Loucy (cell line): Measurements from ENCODE around the gene TMC5.

Source experiments
- H2AFZ ChIP-seq: fragments of 200-600 bp; sonication (generic); 2 replicates; pipeline ENCODE4 v1.6.0; 2016; ENCODE audit warnings: antibody characterized with exemption, mild to moderate bottlenecking, low read length, moderate library complexity
- H3F3A ChIP-seq: fragments of 200-600 bp; 2 replicates; pipeline ENCODE4 v1.6.0; 2016; ENCODE audit warnings: antibody characterized with exemption, low read depth, mild to moderate bottlenecking
- H3K27me3 ChIP-seq: fragments of 200-600 bp; sonication (generic); 2 replicates; pipeline ENCODE4 v1.6.1; 2014; ENCODE audit warnings: low read length, mild to moderate bottlenecking; ENCODE audit not compliant: insufficient read depth, poor library complexity, severe bottlenecking
- H3K36me3 ChIP-seq: fragments of 200-600 bp; sonication (generic); 2 replicates; pipeline ENCODE4 v1.6.1; 2016; ENCODE audit warnings: low read length; ENCODE audit not compliant: insufficient read depth
- H3K4me1 ChIP-seq: fragments of 200-600 bp; sonication (generic); 2 replicates; pipeline ENCODE4 v1.5.1; 2014; ENCODE audit warnings: low read length, mild to moderate bottlenecking; ENCODE audit not compliant: insufficient read depth, poor library complexity, severe bottlenecking
- H3K4me2 ChIP-seq: fragments of 200-600 bp; sonication (generic); 2 replicates; pipeline ENCODE4 v1.6.0; 2014; ENCODE audit warnings: antibody characterized with exemption, low read length, low read depth, mild to moderate bottlenecking; ENCODE audit not compliant: poor library complexity, severe bottlenecking
- H3K4me3 ChIP-seq: fragments of 200-600 bp; sonication (generic); 2 replicates; pipeline ENCODE4 v1.5.1; 2014; ENCODE audit warnings: low read length, mild to moderate bottlenecking, mixed read lengths; ENCODE audit not compliant: poor library complexity, severe bottlenecking
- H3K79me2 ChIP-seq: fragments of 200-600 bp; sonication (generic); 2 replicates; pipeline ENCODE4 v1.6.1; 2014; ENCODE audit warnings: low read length; ENCODE audit not compliant: insufficient read depth
- H3K9ac ChIP-seq: fragments of 200-600 bp; sonication (generic); 2 replicates; pipeline ENCODE4 v1.6.0; 2014; ENCODE audit warnings: mild to moderate bottlenecking, low read depth, low read length, moderate library complexity; ENCODE audit not compliant: poor library complexity, severe bottlenecking
- H3K9me2 ChIP-seq: fragments of 200-600 bp; sonication (generic); replicated peaks from 2 replicates; pipeline ENCODE4 v1.6.1; 2016; ENCODE audit warnings: low read depth, low read length, mixed read lengths
- H3K9me3 ChIP-seq: fragments of 200-600 bp; sonication (generic); 2 replicates; pipeline ENCODE4 v1.6.1; 2014; ENCODE audit warnings: mild to moderate bottlenecking, antibody characterized with exemption, low read length, low read depth; ENCODE audit not compliant: insufficient read depth
- H4K20me1 ChIP-seq: fragments of 200-600 bp; sonication (generic); 2 replicates; pipeline ENCODE4 v1.6.0; 2014; ENCODE audit warnings: antibody characterized with exemption, low read length, mild to moderate bottlenecking; ENCODE audit not compliant: insufficient read depth, poor library complexity, severe bottlenecking
- EZH2phosphoT487 ChIP-seq: fragments of 200-600 bp; IDR thresholded peaks from 2 replicates; pipeline ENCODE4 v1.6.1; 2018; ENCODE audit warnings: antibody characterized with exemption, mild to moderate bottlenecking, moderate library complexity, borderline replicate concordance
- TF ChIP-seq, protein P1 (sequence below): fragments of 200-600 bp; sonication (generic); conservative IDR thresholded peaks from 2 replicates; pipeline ENCODE4 v1.5.1; 2014; ENCODE audit warnings: mild to moderate bottlenecking, antibody characterized with exemption, low read length

TMC5 gene

DNA sequence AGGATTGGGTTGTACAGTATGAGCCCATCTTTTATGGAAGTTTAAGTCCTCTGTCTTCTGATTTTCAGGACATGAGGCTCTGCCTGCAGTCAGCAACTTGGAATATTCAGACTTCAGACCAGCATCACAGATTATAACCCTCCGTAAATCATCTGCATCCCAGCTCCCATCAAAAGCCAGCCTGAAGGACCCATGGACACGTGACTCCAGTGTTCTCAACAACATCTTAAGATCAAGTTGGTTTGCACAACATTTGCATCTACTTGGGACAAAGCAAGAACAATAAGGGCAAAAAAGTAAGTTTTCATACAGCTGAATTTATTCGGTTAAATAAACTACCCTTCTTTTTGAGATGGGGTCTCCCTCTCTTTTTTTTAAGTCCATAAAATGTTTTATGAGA is 12.7 kb downstream of the TMC5 start:
- Histone ChIP-seq H3F3A (no peaks in the 10 kb centered on the region), H2AFZ (no peak overlapping the region), H3K4me1 (no peaks in the 10 kb centered on the region), H3K27me3 (no peaks in the 10 kb centered on the region), H3K4me2 (no peak overlapping the region), H3K9ac (no peak overlapping the region), H4K20me1 (no peaks in the 10 kb centered on the region), H3K36me3 (no peaks in the 10 kb centered on the region), H3K79me2 (no peaks in the 10 kb centered on the region), H3K9me3 (no peaks in the 10 kb centered on the region), H3K9me2 (no peaks in the 10 kb centered on the region), H3K4me3 (no peak overlapping the region)
- TF ChIP-seq EZH2phosphoT487: no peak
- TF ChIP-seq, protein P1, sequence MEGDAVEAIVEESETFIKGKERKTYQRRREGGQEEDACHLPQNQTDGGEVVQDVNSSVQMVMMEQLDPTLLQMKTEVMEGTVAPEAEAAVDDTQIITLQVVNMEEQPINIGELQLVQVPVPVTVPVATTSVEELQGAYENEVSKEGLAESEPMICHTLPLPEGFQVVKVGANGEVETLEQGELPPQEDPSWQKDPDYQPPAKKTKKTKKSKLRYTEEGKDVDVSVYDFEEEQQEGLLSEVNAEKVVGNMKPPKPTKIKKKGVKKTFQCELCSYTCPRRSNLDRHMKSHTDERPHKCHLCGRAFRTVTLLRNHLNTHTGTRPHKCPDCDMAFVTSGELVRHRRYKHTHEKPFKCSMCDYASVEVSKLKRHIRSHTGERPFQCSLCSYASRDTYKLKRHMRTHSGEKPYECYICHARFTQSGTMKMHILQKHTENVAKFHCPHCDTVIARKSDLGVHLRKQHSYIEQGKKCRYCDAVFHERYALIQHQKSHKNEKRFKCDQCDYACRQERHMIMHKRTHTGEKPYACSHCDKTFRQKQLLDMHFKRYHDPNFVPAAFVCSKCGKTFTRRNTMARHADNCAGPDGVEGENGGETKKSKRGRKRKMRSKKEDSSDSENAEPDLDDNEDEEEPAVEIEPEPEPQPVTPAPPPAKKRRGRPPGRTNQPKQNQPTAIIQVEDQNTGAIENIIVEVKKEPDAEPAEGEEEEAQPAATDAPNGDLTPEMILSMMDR: no peak

DNA sequence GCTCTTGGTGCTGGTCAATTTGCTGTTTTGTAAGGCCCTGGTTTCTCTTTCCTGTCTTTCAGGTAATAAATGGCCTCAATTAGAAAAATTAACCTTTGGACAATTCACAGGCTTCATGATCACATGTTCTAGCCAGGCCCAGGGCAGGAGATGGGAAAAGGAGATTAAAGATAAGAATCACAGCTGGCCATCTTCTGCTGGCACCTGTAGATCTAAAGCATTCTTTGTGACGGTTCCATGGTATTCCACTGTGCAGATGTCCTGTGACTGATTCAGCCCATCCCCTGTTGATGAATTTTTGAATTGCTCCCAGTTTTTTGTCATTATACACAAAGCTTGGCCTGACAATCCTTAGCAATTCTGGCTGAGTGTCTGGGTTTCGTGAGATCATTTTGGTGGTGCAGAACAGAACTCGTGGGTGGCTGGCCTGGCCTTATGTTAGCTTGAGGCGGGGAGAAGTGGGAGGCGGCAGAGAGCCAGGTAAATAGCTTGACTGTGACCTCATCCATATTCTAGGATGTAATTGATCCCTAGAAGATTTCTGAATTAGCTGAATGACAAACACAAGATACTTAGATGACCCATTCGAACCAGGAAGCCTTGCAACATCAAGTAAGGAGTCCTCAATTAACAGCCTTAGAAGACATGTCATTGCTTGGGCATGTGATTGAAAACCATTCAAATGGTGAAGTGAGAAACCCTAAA is 14.1 kb downstream of the TMC5 start:
- Histone ChIP-seq H3K36me3 (no peaks in the 10 kb centered on the region), H3K4me1 (no peaks in the 10 kb centered on the region), H4K20me1 (no peaks in the 10 kb centered on the region), H3K4me3 (no peak overlapping the region), H3K9me2 (no peaks in the 10 kb centered on the region), H3K9me3 (no peaks in the 10 kb centered on the region), H2AFZ (no peak overlapping the region), H3F3A (no peaks in the 10 kb centered on the region), H3K9ac (no peak overlapping the region), H3K27me3 (no peaks in the 10 kb centered on the region), H3K79me2 (no peaks in the 10 kb centered on the region), H3K4me2 (no peak overlapping the region)
- TF ChIP-seq, protein P1: no peak
- TF ChIP-seq EZH2phosphoT487: no peak

DNA sequence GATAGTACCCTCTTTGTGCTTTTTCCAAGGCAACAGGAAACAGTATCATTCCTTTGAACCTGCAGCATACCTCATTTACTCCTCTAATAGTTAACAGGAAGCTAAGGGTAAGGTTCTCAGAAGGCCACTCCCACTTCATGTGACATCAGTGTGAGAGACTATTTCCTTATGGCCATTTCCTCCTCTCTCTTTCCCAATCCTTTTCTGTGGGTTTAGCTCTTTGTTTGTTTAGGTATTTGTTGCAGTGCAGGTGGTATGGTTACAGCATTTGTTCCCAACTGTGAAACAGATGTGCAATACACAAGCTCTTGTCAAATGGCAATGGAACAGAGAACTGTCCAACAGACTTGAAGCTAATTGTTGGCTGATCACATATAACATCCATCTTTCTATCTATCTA is 14.7 kb downstream of the TMC5 start:
- H3K4me3 ChIP-seq: no peak overlapping the region
- H3K27me3 ChIP-seq: no peaks in the 10 kb centered on the region
- no peak overlapping the region for H3K9ac ChIP-seq
- H3K36me3 ChIP-seq: no peaks in the 10 kb centered on the region
- H3K9me2 ChIP-seq: no peaks in the 10 kb centered on the region
- no peaks in the 10 kb centered on the region for H3K9me3 ChIP-seq
- no peaks in the 10 kb centered on the region for H4K20me1 ChIP-seq
- no peaks in the 10 kb centered on the region for H3K79me2 ChIP-seq
- TF ChIP-seq, protein P1: no peak
- no peak for TF ChIP-seq EZH2phosphoT487
- no peaks in the 10 kb centered on the region for H3F3A ChIP-seq
- H2AFZ ChIP-seq: no peak overlapping the region
- no peak overlapping the region for H3K4me2 ChIP-seq
- H3K4me1 ChIP-seq: no peaks in the 10 kb centered on the region
